ENCODE measurements around the gene USP21.

GRCh38 chr1:161162806-161163205 lies 3.5 kb downstream of the USP21 start:
- TF ChIP-seq CTCF (IDR thresholded peaks at IDR 0.05) (no peak), POLR2A (IDR thresholded peaks at IDR 0.05) (no peak), POLR2AphosphoS5 (IDR thresholded peaks at IDR 0.05) (no peak)
